Esophagus muscularis mucosa (tissue), 3 donors: ENCODE measurements around the gene PLPP7.

Source experiments
- CTCF ChIP-seq, 3 experiments: fragments of 200-600 bp in 2 of 3; fragments of 450-650 bp in 1 of 3; sonication (generic) in 2 of 3; IDR thresholded peaks; one replicate each; pipeline ENCODE4 v1.5.1; 2017 to 2019; ENCODE audit warnings: antibody characterized with exemption in 3 of 3, mild to moderate bottlenecking in 2 of 3, moderate library complexity in 1 of 3
- POLR2A ChIP-seq: fragments of 450-650 bp; IDR thresholded peaks from one replicate; pipeline ENCODE4 v1.6.1; 2017; ENCODE audit warnings: antibody characterized with exemption, moderate library complexity, mild to moderate bottlenecking, low read depth

GRCh38 chr9:131318231-131319085, 28.9 kb downstream of the PLPP7 start:
- TF ChIP-seq POLR2A (no peak), CTCF (IDR thresholded peaks at IDR 0.05) (no peak)
